ENCODE measurements around the gene ZNF648. TPM values are rescaled to one million over a fixed set of nuclear protein-coding genes. Genes with fewer than 3 reads are reported as not detected.
A peak's percentile ranks its signal among the peaks of the same experiment; 100 is the strongest.
"Not testable (repeated sequence)": the region's sequence is repeated elsewhere in the genome, so short reads cannot be mapped to it uniquely, and the experiment has no call there.

Gene ZNF648
- total RNA-seq, 2 donors from 2014 or later: 0.21 TPM; not detected in 1

DNA sequence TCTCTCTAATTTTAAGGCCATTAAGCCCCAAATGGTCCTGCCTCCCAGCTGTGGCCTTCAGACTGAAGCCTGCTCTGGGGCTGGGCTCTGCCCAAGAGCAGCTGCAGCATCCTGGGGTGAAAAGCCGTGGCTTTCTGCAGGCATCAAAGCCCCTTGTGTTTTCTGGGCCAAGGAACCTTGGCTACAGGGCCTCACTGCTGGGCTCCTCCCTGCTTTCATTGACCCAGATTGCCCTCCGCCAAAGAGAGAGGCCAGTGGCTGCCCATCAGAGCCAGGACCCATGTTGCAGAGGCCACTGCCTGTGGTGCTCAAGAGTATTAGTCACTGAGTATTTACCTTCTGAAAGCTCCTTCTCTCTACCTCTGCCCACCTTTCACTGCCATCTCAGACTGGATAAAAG lies 1.6 kb downstream of the ZNF648 start:
- Mint-ChIP-seq H3K4me3 (no peak overlapping the region), H3K9me3 (no peaks in the 10 kb centered on the region), H3K36me3 (ENCODE audit: low read depth) (no peaks in the 10 kb centered on the region), H3K27ac (no peak overlapping the region), H3K4me1 (no peaks in the 10 kb centered on the region), H3K27me3 (peaks cover 57% of the 10 kb centered on the region)
- no peak for ATAC-seq (replicated peaks)

DNA sequence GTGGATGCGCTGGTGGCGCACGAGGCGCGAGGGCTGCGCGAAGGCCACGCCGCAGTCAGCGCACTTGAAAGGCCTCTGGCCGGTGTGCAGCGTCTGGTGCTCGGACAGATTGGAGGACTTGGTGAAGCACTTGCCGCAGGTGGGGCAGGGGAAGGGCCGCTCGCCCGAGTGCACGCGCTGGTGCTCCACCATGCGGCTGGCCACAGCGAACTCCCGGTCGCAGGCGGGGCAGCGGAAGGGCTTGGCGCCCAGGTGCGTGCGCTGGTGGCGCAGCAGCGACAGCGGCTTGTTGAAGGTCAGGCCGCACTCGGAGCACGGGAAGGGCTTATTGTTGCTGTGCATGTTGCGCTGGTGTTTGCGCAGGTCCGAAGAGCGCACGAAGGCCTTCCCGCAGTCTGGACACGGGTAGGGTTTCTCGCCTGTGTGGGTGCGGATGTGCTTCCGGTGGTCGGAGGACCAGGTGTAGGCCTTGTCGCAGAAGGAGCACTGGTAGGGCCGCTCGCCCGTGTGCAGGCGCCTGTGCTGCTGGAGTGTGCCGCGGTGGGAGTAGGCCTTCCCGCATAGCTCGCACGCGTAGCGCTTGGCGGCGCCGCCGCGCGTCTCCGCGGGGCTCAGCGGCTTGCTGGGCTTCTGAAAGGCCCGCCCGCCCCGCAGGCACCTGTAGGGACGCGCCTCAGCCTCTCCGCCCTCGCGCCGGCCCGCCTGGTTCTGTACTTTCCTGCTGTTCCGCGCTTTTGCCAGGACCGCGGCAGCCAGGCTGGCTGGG lies 4.7 kb downstream of the ZNF648 start:
- no peak for ATAC-seq (replicated peaks)
- Mint-ChIP-seq H3K9me3 (no peaks in the 10 kb centered on the region), H3K27me3 (peaks cover 34% of the 10 kb centered on the region), H3K4me3 (no peak overlapping the region), H3K36me3 (ENCODE audit: low read depth) (no peaks in the 10 kb centered on the region), H3K4me1 (no peaks in the 10 kb centered on the region), H3K27ac (no peak overlapping the region)

DNA sequence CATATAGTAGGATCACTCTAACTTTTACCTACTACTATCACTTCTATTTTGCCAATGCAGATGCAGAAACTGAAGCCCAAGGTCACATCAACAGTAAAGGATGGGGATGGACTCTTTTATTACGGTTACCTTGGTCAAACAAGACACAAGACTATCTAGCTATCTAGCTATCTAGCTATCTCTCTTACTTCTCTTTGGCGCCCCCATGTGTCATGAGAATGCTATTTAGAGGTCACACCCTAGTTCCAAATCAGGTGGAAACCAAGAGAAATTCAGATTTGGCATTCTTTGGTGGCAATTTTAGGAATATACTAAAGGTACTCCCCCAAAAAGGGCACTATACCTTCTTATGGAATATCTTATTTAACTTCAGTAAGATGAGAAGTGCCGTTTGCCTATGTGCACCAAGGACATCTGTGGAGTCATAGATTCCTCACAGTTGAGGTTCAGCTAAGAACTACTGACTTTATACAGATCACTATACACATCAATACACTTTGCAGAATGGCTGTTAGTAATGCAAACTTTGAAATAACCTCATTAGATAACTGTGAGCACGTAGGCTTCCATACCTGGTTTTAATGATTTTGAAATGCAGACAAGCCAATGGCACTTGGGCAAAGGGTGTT lies 6.7 kb downstream of the ZNF648 start:
- H3K27ac Mint-ChIP-seq: no peak overlapping the region
- peaks cover 23% of the 10 kb centered on the region for H3K27me3 Mint-ChIP-seq
- H3K9me3 Mint-ChIP-seq: no peaks in the 10 kb centered on the region
- no peak for ATAC-seq (replicated peaks)
- H3K4me3 Mint-ChIP-seq: no peak overlapping the region
- no peaks in the 10 kb centered on the region for H3K4me1 Mint-ChIP-seq
- no peaks in the 10 kb centered on the region for H3K36me3 Mint-ChIP-seq (ENCODE audit: low read depth)

DNA sequence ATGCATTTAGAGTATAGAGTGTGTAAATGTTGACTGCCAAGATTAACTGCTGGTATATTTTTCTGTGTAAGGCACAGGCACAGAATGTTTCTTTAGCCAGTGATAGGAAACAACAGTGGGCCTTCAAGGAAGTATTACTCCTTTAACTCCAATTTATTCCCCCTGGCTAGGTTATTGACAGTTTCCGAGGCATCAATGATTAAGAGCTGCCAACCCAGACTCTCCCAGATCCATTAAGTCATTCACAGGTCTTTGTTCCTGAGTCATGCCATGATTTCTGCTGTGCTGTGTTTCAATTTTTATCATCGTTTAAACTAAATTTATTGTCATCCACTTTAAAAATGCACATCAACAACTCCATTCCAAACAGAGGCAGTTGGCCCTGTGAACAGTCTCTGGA lies 9.2 kb downstream of the ZNF648 start:
- no peak overlapping the region for H3K27ac Mint-ChIP-seq
- ATAC-seq (replicated peaks): no peak
- H3K4me3 Mint-ChIP-seq: no peak overlapping the region
- H3K27me3 Mint-ChIP-seq: peaks cover 11% of the 10 kb centered on the region
- no peaks in the 10 kb centered on the region for H3K9me3 Mint-ChIP-seq
- H3K36me3 Mint-ChIP-seq (ENCODE audit: low read depth): no peaks in the 10 kb centered on the region
- H3K4me1 Mint-ChIP-seq: no peaks in the 10 kb centered on the region

DNA sequence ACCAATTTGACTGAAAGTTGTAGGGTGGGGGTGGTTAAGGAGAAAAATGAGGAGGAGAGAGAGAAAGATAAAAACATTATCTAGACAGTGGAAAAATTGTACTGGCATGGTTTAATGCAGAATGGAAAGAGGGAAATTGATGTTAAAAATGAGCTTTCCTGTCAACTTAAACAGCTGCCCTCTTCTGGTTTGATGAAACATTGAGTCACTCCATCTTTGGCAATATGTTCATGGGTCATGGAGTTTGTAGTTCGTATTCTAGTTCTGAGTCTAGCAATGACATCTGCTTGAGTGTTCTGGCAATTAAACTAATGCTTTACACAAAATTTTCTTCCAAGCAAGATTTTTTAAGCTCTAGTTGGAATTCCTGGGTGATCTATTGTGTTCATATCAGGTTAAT lies 9.6 kb downstream of the ZNF648 start:
- Mint-ChIP-seq H3K27ac (no peak overlapping the region), H3K9me3 (no peaks in the 10 kb centered on the region)

DNA sequence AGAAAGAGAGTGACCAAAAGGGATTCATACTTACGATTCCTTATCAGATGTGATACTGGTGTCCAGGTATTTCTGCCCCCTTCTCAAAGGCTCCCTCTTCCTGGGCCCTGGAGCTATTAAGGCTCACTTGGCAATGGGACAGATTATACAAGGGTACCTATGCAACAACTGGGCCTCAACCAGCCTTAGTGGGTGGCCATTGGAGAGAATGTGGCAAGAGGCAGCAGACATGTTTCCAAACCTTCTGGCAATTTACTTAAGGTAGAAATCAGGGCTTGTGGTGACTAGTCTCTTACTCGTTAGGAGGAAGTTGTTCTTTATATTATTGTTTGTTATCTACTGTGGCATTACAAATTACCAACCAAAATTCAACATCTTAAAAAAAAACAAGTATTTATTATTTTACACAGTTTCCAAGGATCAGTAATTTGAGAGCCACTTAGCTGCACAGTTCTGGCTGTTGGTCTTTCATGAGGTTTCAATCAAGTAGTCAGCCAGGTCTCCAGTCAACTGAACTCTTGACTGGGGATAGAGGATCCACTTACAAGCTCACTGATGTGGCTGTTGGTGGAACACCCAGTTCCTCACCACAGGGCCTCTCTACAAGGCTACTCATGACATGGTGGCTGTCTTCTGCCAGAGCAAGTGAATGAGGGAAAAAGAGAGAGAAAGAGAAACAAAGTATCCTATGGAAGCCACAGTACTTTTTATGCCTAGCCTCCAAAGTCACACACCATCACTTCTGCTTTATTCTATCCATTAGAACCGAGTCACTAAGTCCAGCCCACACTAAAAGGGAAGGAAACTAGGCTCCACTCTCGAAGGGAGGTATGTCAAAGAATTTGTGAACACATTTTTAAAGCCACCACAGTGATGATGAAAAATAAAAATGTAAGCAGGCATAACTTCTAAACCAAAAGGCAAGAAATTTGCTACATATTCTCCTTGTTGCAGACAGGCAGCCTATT lies 10.7 kb downstream of the ZNF648 start:
- H3K27ac Mint-ChIP-seq: no peak overlapping the region

More for the DNA sequence above, 9.6 kb downstream of the ZNF648 start:
- H3K4me3 Mint-ChIP-seq: no peak overlapping the region
- H3K4me1 Mint-ChIP-seq: peaks cover under 1% of the 10 kb centered on the region
- no peaks in the 10 kb centered on the region for H3K36me3 Mint-ChIP-seq (ENCODE audit: low read depth)
- no peak for ATAC-seq (replicated peaks)
- peaks cover 11% of the 10 kb centered on the region for H3K27me3 Mint-ChIP-seq

DNA sequence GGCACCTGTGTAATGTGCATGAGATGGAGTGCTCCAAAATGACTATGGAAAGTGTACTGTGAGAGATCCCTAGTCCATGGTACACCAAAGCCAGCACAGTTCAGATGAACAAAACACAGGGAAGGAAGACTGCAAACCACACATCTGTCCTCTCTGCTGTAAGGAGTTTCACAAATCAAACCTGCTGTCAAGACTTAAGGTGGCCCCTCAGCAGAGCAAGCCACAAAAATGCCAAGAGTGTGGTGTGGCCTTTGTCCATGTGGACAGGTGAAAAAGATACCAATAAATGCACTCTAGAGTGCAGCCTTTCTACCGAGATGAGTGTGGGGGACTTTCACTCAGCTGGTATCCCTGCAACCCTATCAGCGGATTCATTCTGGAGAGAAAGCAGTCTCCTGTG lies 12.9 kb downstream of the ZNF648 start:
- Mint-ChIP-seq H3K4me3 (no peak overlapping the region), H3K36me3 (ENCODE audit: low read depth) (no peaks in the 10 kb centered on the region), H3K27ac (no peak overlapping the region), H3K9me3 (no peaks in the 10 kb centered on the region), H3K27me3 (no peaks in the 10 kb centered on the region), H3K4me1 (peaks cover 5% of the 10 kb centered on the region)
- no peak for ATAC-seq (replicated peaks)

More for the DNA sequence above, 10.7 kb downstream of the ZNF648 start:
- H3K4me3 Mint-ChIP-seq: no peak overlapping the region
- H3K9me3 Mint-ChIP-seq: no peaks in the 10 kb centered on the region
- no peak for ATAC-seq (replicated peaks)
- peaks cover 3% of the 10 kb centered on the region for H3K27me3 Mint-ChIP-seq
- H3K4me1 Mint-ChIP-seq: peaks cover 5% of the 10 kb centered on the region
- no peaks in the 10 kb centered on the region for H3K36me3 Mint-ChIP-seq (ENCODE audit: low read depth)

DNA sequence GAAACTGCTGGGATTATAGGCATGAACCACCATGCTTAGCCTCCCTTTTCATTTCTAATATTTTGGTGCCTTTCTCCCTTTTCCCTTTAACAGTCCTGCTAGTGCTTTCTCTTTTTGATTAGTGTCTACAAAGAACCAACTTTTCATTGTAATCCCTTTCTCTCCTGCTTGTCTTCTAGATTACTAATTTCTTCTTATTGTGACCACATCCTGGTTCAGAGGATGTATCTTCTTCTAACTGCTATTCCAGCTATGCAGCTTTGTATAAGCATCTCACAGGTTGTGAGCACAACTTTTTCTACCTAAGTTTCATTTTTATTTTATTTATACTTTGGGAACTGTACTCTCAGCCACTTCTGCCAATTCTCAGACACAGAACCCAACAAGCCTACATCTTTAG lies 14.7 kb downstream of the ZNF648 start:
- peaks cover 5% of the 10 kb centered on the region for H3K4me1 Mint-ChIP-seq
- H3K27ac Mint-ChIP-seq: no peak overlapping the region
- no peaks in the 10 kb centered on the region for H3K27me3 Mint-ChIP-seq
- no peaks in the 10 kb centered on the region for H3K36me3 Mint-ChIP-seq (ENCODE audit: low read depth)
- no peak overlapping the region for H3K4me3 Mint-ChIP-seq
- peak; percentile 59 for ATAC-seq (replicated peaks)
- no peaks in the 10 kb centered on the region for H3K9me3 Mint-ChIP-seq

DNA sequence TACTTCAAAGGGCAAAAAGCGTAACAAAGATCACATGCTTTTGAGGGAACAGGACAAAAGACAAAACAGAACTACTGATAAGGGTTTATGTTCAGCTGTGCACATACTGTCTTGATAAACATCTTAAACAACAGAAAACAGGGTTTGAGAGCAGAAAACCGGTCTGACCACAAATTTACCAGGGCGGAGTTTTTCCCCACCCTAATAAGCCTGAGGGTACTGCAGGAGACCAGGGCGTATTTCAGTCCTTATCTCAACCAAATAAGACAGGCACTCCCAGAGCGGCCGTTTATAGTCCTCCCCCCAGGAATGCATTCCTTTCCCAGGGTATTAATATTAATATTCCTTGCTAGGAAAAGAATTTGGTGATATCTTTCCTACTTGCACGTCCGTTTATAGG lies 16.0 kb downstream of the ZNF648 start:
- not testable (repeated sequence) for ATAC-seq (replicated peaks); H3K36me3 Mint-ChIP-seq (ENCODE audit: low read depth); H3K27ac Mint-ChIP-seq; H3K9me3 Mint-ChIP-seq; H3K27me3 Mint-ChIP-seq; H3K4me3 Mint-ChIP-seq; H3K4me1 Mint-ChIP-seq

DNA sequence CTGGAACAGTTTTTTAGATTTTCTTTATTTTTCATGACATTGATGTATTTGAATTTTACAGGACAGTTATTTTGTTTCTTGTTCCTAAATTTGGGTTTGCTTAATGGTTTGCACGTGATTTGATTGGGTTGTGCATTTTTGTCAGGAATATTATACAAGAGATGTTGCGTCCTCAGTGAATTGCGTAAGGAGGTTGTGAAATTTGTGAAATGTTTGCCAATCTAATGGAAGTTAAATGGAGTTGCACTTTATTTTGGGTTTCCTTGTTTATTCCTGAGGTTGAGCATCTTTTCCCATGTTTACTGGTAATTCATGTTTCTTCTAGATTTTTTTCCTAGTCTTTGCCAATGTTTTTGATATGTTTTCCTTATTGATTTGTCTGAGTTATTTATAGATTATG lies 19.9 kb downstream of the ZNF648 start:
- no peak overlapping the region for H3K4me3 Mint-ChIP-seq
- no peak for ATAC-seq (replicated peaks)
- H3K4me1 Mint-ChIP-seq: peaks cover 1% of the 10 kb centered on the region
- no peak overlapping the region for H3K27ac Mint-ChIP-seq
- no peaks in the 10 kb centered on the region for H3K36me3 Mint-ChIP-seq (ENCODE audit: low read depth)
- no peaks in the 10 kb centered on the region for H3K9me3 Mint-ChIP-seq
- no peaks in the 10 kb centered on the region for H3K27me3 Mint-ChIP-seq

DNA sequence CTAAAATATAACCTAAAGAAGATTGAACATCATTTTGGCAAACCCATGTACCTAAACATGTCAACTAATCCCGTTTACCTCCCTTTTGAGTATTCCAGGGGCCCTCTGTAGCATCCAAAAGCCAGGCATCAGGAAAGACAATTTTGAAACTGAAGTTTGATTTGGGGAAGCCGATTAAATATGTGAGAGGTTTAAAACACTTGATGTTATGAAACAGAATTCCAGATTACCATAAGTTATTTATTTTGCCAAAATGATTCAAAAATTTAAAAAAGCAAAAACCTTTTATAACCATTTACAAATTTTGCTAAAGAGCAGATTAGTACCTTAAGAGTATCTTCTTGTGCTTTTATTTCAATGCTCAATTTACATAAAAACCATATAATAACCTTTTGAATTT lies 23.3 kb downstream of the ZNF648 start:
- H3K9me3 Mint-ChIP-seq: no peaks in the 10 kb centered on the region
- no peak for ATAC-seq (replicated peaks)
- H3K4me3 Mint-ChIP-seq: no peak overlapping the region
- no peaks in the 10 kb centered on the region for H3K4me1 Mint-ChIP-seq
- H3K27me3 Mint-ChIP-seq: no peaks in the 10 kb centered on the region
- no peak overlapping the region for H3K27ac Mint-ChIP-seq
- H3K36me3 Mint-ChIP-seq (ENCODE audit: low read depth): no peaks in the 10 kb centered on the region

DNA sequence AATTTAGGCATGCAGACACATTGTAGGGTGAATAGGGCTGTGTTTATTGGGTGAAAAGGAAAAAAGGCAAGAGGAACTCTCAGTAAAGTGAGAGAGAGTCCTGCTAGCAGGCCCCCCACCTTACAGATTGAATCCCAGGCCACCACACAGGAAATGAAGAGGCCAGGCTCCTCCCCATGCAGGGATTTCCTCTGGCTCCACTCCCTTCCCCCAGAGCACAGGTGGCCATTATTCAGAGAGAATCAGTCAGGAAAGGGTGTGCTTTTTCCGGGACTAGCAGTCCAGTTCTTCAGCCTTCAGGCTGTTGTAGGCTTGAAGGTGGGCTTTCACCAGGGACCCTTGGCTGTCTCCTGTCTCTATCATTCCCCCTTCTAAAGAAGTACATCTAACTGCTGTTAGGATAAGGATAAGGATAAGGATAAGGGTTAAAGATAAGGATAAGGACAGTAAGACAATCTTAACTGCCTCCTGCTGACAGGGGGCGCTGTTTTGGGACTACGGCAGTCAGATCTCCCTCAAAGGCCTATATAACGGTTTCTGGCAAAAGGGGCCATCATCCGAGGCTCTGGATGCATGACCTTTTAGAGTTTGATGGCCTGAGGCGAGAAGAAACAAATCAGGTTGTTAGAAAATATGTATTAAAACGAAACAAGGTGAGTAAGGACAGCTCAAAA lies 26.3 kb downstream of the ZNF648 start:
- H3K9me3 Mint-ChIP-seq: no peaks in the 10 kb centered on the region
- H3K27me3 Mint-ChIP-seq: no peaks in the 10 kb centered on the region
- no peaks in the 10 kb centered on the region for H3K36me3 Mint-ChIP-seq (ENCODE audit: low read depth)
- no peak overlapping the region for H3K27ac Mint-ChIP-seq
- H3K4me1 Mint-ChIP-seq: no peaks in the 10 kb centered on the region
- no peak for ATAC-seq (replicated peaks)
- no peak overlapping the region for H3K4me3 Mint-ChIP-seq

DNA sequence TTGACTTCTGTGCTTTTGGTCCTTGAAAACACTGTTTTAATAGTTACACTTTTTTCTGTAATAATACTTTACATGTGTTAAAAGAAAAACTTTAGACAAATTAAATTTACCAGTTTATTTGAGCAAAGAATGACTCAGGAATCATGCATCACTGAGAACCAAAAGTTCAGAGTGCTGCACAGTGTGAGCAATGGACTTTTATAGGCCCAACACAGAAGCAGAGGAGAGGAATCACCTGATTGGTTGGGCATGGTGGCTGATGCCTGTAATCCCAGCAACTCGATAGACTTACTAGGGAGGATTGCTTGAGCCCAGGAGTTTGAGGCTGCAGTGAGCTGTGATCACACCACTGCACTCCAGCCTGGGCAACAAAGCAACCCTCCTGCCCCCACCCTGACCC lies 29.3 kb downstream of the ZNF648 start:
- peaks cover 5% of the 10 kb centered on the region for H3K36me3 Mint-ChIP-seq (ENCODE audit: low read depth)
- no peak overlapping the region for H3K27ac Mint-ChIP-seq
- H3K27me3 Mint-ChIP-seq: no peaks in the 10 kb centered on the region
- ATAC-seq (replicated peaks): no peak
- no peak overlapping the region for H3K4me3 Mint-ChIP-seq
- peaks cover 10% of the 10 kb centered on the region for H3K4me1 Mint-ChIP-seq
- peaks cover 7% of the 10 kb centered on the region for H3K9me3 Mint-ChIP-seq
